ENCODE results near the gene TRAPPC8. TPM values are rescaled to one million over a fixed set of nuclear protein-coding genes. Genes with fewer than 3 reads are reported as not detected.
"Not testable (repeated sequence)": the region's sequence is repeated elsewhere in the genome, so short reads cannot be mapped to it uniquely, and the experiment has no call there.

The TRAPPC8 gene
- total RNA-seq, 1 experiment from 2014 or later, result 30.4 TPM

DNA sequence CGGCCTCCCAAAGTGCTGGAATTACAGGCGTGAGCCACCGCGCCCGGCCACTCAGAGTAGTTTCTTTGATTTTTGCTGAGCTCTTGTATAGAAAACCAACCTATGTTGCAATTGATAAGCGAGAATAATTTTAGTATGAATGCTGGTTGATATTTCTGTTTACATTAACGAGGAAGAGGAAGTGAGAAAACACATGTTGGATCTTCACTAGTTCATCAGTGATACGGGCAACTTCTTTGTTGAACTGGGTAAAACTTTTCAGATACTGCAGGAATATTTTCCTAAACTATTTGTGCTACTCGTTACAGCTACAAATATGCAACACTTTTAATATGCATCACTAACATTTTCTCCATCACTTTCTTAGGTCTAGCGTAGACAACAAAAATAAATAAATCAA lies 114.3 kb downstream of the TRAPPC8 start:
- Histone ChIP-seq H3K4me1 (ENCODE audit: control insufficient read depth in 1 of 2, insufficient read depth in 2 of 2, low read length in 2 of 2) (no peaks in the 10 kb centered on the region), H2AFZ (ENCODE audit: low read depth, low read length, poor library complexity, severe bottlenecking) (no peak overlapping the region), H3K27ac (ENCODE audit: low read depth, low read length) (no peak overlapping the region), H3K9ac (ENCODE audit: low read length) (no peak overlapping the region), H4K20me1 (ENCODE audit: insufficient read depth) (no peaks in the 10 kb centered on the region), H3K9me3 (ENCODE audit: control insufficient read depth in 1 of 2, insufficient read depth in 1 of 2, low read depth in 1 of 2, low read length in 2 of 2) (no peaks in the 10 kb centered on the region), H3K4me3 (replicated peaks in 1 of 2; ENCODE audit: low read depth in 1 of 2, low read length in 2 of 2) (no peak overlapping the region), H3K9me2 (ENCODE audit: insufficient read depth) (no peaks in the 10 kb centered on the region), H3K36me3 (ENCODE audit: control insufficient read depth in 1 of 2, insufficient read depth in 2 of 2, low read length in 2 of 2) (peaks cover 4 to 6% of the 10 kb centered on the region in 2 experiments; a peak in 2 of 4 replicates), H3K4me2 (ENCODE audit: low read length) (no peak overlapping the region), H3K79me2 (ENCODE audit: insufficient read depth, low read length) (no peaks in the 10 kb centered on the region), H3K27me3 (ENCODE audit: insufficient read depth, low read length) (no peaks in the 10 kb centered on the region)
- RAD21 ChIA-PET (ENCODE audit: low non-redundant PET in 1 of 2, low total read pairs in 2 of 2, uncharacterized antibody in 2 of 2, unreplicated experiment in 2 of 2), result no interaction called here
- no peak for TF ChIP-seq TCF7L2 (IDR thresholded peaks at IDR 0.05; ENCODE audit: borderline replicate concordance, extremely low read depth, insufficient read depth, insufficient read length)
- no peak for TF ChIP-seq SIN3A (IDR thresholded peaks at IDR 0.05; ENCODE audit: low read depth)
- TF ChIP-seq JUND (IDR thresholded peaks at IDR 0.05), result no peak
- no peak for TF ChIP-seq FOSL1 (IDR thresholded peaks at IDR 0.05; ENCODE audit: low read depth)
- no peak for TF ChIP-seq POLR2AphosphoS5 (IDR thresholded peaks at IDR 0.05; ENCODE audit: low read depth, low read length)
- TF ChIP-seq ZNF274 (IDR thresholded peaks at IDR 0.05; ENCODE audit: low read depth, low read length), result no peak
- TF ChIP-seq, protein P1, sequence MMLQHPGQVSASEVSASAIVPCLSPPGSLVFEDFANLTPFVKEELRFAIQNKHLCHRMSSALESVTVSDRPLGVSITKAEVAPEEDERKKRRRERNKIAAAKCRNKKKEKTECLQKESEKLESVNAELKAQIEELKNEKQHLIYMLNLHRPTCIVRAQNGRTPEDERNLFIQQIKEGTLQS (IDR thresholded peaks at IDR 0.05), result no peak
- no peak for TF ChIP-seq ELF1 (IDR thresholded peaks at IDR 0.05; ENCODE audit: borderline replicate concordance, low read depth)
- TF ChIP-seq, protein P2, sequence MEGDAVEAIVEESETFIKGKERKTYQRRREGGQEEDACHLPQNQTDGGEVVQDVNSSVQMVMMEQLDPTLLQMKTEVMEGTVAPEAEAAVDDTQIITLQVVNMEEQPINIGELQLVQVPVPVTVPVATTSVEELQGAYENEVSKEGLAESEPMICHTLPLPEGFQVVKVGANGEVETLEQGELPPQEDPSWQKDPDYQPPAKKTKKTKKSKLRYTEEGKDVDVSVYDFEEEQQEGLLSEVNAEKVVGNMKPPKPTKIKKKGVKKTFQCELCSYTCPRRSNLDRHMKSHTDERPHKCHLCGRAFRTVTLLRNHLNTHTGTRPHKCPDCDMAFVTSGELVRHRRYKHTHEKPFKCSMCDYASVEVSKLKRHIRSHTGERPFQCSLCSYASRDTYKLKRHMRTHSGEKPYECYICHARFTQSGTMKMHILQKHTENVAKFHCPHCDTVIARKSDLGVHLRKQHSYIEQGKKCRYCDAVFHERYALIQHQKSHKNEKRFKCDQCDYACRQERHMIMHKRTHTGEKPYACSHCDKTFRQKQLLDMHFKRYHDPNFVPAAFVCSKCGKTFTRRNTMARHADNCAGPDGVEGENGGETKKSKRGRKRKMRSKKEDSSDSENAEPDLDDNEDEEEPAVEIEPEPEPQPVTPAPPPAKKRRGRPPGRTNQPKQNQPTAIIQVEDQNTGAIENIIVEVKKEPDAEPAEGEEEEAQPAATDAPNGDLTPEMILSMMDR (IDR thresholded peaks at IDR 0.05 in 2 of 3, conservative IDR thresholded peaks at IDR 0.05 in 1 of 3; ENCODE audit: borderline replicate concordance in 1 of 3, insufficient read depth in 1 of 3, low read depth in 2 of 3, low read length in 2 of 3), result no peak
- TF ChIP-seq, protein P3, sequence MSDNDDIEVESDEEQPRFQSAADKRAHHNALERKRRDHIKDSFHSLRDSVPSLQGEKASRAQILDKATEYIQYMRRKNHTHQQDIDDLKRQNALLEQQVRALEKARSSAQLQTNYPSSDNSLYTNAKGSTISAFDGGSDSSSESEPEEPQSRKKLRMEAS (IDR thresholded peaks at IDR 0.05), result no peak
- no peak for TF ChIP-seq CEBPB (IDR thresholded peaks at IDR 0.05; ENCODE audit: low read depth)
- no peak for TF ChIP-seq RAD21 (IDR thresholded peaks at IDR 0.05; ENCODE audit: low read depth)
- TF ChIP-seq, protein P4, sequence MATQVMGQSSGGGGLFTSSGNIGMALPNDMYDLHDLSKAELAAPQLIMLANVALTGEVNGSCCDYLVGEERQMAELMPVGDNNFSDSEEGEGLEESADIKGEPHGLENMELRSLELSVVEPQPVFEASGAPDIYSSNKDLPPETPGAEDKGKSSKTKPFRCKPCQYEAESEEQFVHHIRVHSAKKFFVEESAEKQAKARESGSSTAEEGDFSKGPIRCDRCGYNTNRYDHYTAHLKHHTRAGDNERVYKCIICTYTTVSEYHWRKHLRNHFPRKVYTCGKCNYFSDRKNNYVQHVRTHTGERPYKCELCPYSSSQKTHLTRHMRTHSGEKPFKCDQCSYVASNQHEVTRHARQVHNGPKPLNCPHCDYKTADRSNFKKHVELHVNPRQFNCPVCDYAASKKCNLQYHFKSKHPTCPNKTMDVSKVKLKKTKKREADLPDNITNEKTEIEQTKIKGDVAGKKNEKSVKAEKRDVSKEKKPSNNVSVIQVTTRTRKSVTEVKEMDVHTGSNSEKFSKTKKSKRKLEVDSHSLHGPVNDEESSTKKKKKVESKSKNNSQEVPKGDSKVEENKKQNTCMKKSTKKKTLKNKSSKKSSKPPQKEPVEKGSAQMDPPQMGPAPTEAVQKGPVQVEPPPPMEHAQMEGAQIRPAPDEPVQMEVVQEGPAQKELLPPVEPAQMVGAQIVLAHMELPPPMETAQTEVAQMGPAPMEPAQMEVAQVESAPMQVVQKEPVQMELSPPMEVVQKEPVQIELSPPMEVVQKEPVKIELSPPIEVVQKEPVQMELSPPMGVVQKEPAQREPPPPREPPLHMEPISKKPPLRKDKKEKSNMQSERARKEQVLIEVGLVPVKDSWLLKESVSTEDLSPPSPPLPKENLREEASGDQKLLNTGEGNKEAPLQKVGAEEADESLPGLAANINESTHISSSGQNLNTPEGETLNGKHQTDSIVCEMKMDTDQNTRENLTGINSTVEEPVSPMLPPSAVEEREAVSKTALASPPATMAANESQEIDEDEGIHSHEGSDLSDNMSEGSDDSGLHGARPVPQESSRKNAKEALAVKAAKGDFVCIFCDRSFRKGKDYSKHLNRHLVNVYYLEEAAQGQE (IDR thresholded peaks at IDR 0.05; ENCODE audit: low read depth), result no peak
- TF ChIP-seq EZH2 (IDR thresholded peaks at IDR 0.05), result no peak
- no peak for TF ChIP-seq SRF (IDR thresholded peaks at IDR 0.05; ENCODE audit: low read depth)
- intact Hi-C loops (cut with micrococcal nuclease), result no loop called here
- no TSS peak for BruUV-seq (replicated peaks)
- CTCF ChIA-PET, result no interaction called here
- POLR2A ChIA-PET, result no interaction called here
- DNase-seq (ENCODE audit: low read depth, low spot score), result no peak
- no peak for ATAC-seq

DNA sequence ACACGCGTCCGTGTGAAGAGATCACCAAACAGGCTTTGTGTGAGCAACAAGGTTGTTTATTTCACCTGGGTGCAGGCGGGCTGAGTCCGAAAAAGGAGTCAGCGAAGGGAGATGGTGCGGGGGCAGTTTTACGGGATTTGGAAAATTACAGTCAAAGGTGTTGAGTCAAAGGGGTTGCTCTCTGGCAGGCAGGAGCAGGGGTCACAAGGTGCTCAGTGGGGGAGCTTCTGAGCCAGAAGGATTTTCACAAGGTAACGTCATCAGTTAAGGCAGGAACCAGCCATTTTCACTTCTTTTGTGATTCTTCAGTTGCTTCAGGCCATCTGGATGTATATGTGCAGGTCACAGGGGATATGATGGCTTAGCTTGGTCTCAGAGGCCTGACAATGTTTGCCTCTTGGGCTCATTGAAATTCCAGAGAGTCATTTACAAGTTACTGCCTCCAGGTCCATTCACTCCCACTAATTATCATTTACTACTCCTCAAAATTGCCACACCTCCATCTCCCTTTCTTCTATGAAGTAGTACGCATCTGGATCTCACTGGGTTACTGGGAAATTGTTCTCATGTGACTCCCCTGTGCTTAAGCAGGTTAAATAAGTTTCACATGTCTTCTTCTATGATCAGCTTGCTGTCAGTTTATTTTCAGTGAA lies 116.1 kb downstream of the TRAPPC8 start:
- H4K20me1 ChIP-seq (ENCODE audit: insufficient read depth); CTCF ChIA-PET; DNase-seq (ENCODE audit: low read depth, low spot score); ATAC-seq; H3K27ac ChIP-seq (ENCODE audit: low read depth, low read length); H3K9me2 ChIP-seq (ENCODE audit: insufficient read depth); POLR2A ChIA-PET; H3K9ac ChIP-seq (ENCODE audit: low read length); H2AFZ ChIP-seq (ENCODE audit: low read depth, low read length, poor library complexity, severe bottlenecking); H3K9me3 ChIP-seq (ENCODE audit: control insufficient read depth in 1 of 2, insufficient read depth in 1 of 2, low read depth in 1 of 2, low read length in 2 of 2); intact Hi-C loops (cut with micrococcal nuclease); BruUV-seq (replicated peaks); H3K79me2 ChIP-seq (ENCODE audit: insufficient read depth, low read length); H3K27me3 ChIP-seq (ENCODE audit: insufficient read depth, low read length); H3K4me2 ChIP-seq (ENCODE audit: low read length); RAD21 ChIA-PET (ENCODE audit: low non-redundant PET in 1 of 2, low total read pairs in 2 of 2, uncharacterized antibody in 2 of 2, unreplicated experiment in 2 of 2); H3K36me3 ChIP-seq (ENCODE audit: control insufficient read depth in 1 of 2, insufficient read depth in 2 of 2, low read length in 2 of 2); H3K4me3 ChIP-seq (replicated peaks in 1 of 2; ENCODE audit: low read depth in 1 of 2, low read length in 2 of 2); H3K4me1 ChIP-seq (ENCODE audit: control insufficient read depth in 1 of 2, insufficient read depth in 2 of 2, low read length in 2 of 2): not testable (repeated sequence)
